ENCODE results near the gene IFNA16.
"Not testable (repeated sequence)": the region's sequence is repeated elsewhere in the genome, so short reads cannot be mapped to it uniquely, and the experiment has no call there.

IFNA16 gene

GRCh38 chr9:21194867-21195776 is 22.0 kb downstream of the IFNA16 start:
- DNase-seq (ENCODE audit: low spot score), result peak; percentile 70

DNA sequence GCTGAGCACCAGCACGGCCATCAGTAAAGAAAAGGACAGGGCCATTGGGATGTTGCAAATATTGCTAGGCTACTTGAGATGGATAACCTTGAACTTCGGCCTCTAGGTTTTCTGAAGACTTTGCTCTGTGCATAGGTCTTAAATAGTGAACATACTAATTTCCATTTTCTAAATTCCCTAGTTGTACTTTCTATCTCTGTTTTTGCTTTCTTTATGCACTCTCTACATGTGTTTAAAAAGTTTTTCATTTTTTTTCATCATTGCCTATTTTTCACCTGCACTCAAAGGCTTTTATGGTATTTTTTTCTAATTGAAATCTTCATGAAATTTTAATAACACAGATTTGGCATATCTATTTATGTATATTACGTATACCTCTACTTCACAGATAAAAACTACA is 29.6 kb downstream of the IFNA16 start, which contains the start of gene IFNA4:
IFNA4 (minus strand) TSS at position 101 of the 400 bp plus-strand sequence; CDS start at position 45, 56 bp downstream.
- not testable (repeated sequence) for DNase-seq (ENCODE audit: low spot score)

DNA sequence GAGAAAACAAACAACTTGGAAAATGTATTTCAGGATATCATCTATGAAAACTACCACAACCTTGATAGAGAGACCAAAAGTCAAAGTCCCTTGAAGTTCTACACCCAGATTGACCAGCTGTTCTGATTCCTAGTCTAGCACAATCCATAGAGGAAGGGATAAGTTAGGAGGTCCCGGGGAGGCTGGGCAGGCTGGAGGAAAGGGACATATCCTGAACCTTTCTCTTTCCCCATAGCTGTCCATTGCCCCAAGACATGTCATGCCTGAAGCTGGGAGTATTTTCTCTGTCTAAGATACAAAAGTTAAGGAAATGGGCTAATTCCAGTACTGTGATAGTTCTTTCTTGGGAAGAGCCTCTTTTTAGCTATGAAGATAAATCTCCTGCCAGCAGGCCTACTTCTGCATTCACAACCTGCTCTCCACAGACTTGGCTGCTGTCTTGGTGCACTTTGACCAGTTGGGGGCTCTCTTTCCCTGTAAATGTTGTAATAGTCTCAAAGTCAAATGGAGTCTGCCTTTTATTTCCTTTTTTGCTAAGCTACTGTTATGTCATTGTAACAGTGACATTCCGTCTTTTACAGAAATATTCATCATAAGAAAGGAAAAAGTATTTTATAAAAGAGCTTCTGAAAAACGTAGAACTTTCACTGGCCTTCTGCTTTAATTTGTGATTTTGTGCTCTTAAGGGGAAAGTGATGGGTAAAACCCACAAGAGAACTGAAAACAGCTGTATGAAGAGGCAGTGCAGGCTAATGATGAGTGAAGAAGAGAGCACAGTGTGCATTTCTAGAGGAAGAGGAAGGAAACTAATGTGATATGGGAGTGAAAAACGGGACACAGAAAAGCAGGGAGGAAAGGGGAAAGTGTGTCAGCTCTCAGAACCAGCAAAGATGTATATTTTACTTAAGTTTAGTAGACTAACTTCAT is 34.0 kb downstream of the IFNA16 start:
- peak; percentile 39 for DNase-seq (ENCODE audit: low spot score)

DNA sequence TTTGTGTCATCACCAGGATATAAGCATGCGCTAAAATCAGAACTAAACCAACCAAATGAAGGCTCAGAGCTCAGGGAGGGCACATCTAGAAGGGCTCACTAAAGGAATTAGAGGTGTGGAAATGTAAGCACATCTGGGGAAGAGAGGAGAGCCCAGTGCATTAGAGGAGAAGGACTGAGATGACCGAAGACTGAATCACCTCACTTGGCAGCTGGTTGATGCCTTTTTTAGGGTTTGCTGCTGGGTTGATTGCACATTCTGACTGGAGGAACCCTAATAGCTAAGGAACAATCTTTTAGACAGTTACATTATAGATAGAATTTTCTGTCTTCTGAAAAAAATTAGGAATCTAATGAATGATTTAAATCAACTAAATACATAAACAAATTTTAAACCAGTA is 42.4 kb downstream of the IFNA16 start:
- no peak for DNase-seq (ENCODE audit: low spot score)

- no peak for DNase-seq (ENCODE audit: low spot score)
Observed at GRCh38 chr9:21172156-21172555, 45.0 kb downstream of the IFNA16 start.

DNA sequence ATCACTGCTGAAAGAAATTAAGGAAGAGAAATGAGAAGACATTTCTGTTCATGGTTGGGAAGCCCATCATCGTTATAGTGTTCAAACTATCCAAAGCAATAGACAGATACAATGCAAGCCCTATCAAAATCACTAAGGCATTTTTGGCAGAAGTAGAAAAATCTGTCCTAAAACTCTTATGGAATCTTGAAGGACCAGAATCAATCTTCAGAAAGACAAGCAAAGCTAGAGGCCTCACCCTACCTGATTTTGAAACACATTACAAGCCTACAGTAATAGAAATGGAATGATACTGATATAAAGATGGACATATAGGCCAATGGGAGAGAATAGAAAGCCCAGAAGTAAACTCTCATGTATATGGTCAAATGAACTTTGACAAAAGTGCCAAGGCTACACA is 45.8 kb downstream of the IFNA16 start:
- DNase-seq (ENCODE audit: low spot score), result no peak

- not testable (repeated sequence) for DNase-seq (ENCODE audit: low spot score)
Observed at GRCh38 chr9:21166560-21166959, 50.6 kb downstream of the IFNA16 start, which contains the start of gene IFNA21. IFNA21 (minus strand) TSS chr9:21166660; CDS start chr9:21166612, 48 bp downstream.
